H1 (cell line): ENCODE measurements around the gene STK32A. TPM values are rescaled to one million over a fixed set of nuclear protein-coding genes. Genes with fewer than 3 reads are reported as not detected.

Source experiments
- CTCF ChIA-PET: fragments of 300-600 bp; sonication (Branson Sonifier 250); formaldehyde crosslinking; loops from one replicate; lab custom pipeline; 2021; ENCODE audit not compliant: partially characterized antibody; lab: Charles Lee
- POLR2A ChIA-PET: fragments of 300-600 bp; sonication (Branson Sonifier 250); formaldehyde crosslinking; loops from one replicate; lab custom pipeline; 2021; ENCODE audit warnings: inconsistent platforms; ENCODE audit not compliant: partially characterized antibody; lab: Charles Lee
- DNase-seq, 2 experiments: peaks; one replicate each; pipeline versions ENCODE4 v3.0.0 to v3.0.0-alpha.2; 2010 to 2022; ENCODE audit warnings: low spot score in 2 of 2, low read depth in 1 of 2, mixed read lengths in 1 of 2
- FAIRE-seq: peaks from 2 replicates; lab custom pipeline; 2011; peaks lifted over from hg19 to GRCh38; lab: Jason Lieb, UNC
- H2AFZ ChIP-seq: 2 replicates; pipeline ENCODE4 v1.8.1; 2012; ENCODE audit warnings: low read length, inconsistent platforms
- H2AK5ac ChIP-seq: 2 replicates; pipeline ENCODE4 v1.6.1; 2013; ENCODE audit warnings: low read depth, low read length
- H2BK120ac ChIP-seq: replicated peaks from 2 replicates; pipeline ENCODE3; 2013; ENCODE audit warnings: low read depth, low read length, inconsistent platforms
- H2BK12ac ChIP-seq: 2 replicates; pipeline ENCODE4 v1.6.1; 2013; ENCODE audit warnings: low read depth, low read length
- H2BK15ac ChIP-seq: 2 replicates; pipeline ENCODE4 v1.6.1; 2013; ENCODE audit warnings: low read length
- H2BK20ac ChIP-seq: 2 replicates; pipeline ENCODE4 v1.6.1; 2013; ENCODE audit warnings: low read length
- H2BK5ac ChIP-seq: 2 replicates; pipeline ENCODE4 v1.6.1; 2013; ENCODE audit warnings: low read depth, low read length
- H3K14ac ChIP-seq: 2 replicates; pipeline ENCODE4 v1.6.1; 2013; ENCODE audit warnings: inconsistent platforms; ENCODE audit not compliant: insufficient read length
- H3K18ac ChIP-seq: 2 replicates; pipeline ENCODE4 v1.6.1; 2013; ENCODE audit warnings: low read length; ENCODE audit errors: extremely low read depth
- H3K23ac ChIP-seq: 2 replicates; pipeline ENCODE4 v1.6.1; 2013; ENCODE audit warnings: inconsistent platforms; ENCODE audit not compliant: insufficient read length
- H3K23me2 ChIP-seq: 2 replicates; pipeline ENCODE4 v1.6.1; 2013; ENCODE audit warnings: low read depth, low read length
- H3K27ac ChIP-seq: 2 replicates; pipeline ENCODE4 v1.6.1; 2011; ENCODE audit warnings: low read depth, low read length, inconsistent platforms
- H3K27me3 ChIP-seq, 4 experiments: replicated peaks in 1 of 4; 1 replicate in 1 of 4; 2 replicates in 3 of 4; pipeline versions ENCODE4 v1.6.1 to v1.8.1; 2011 to 2013; ENCODE audit warnings: low read length in 3 of 4, mild to moderate bottlenecking in 3 of 4, inconsistent platforms in 2 of 4, mixed read lengths in 2 of 4, moderate library complexity in 1 of 4; ENCODE audit not compliant: control insufficient read depth in 3 of 4, insufficient read depth in 3 of 4; ENCODE audit errors: extremely low read depth in 1 of 4
- H3K36me3 ChIP-seq, 4 experiments: 2 replicates each; pipeline versions ENCODE4 v1.6.1 to v1.8.1; 2011 to 2013; ENCODE audit warnings: mild to moderate bottlenecking in 4 of 4, low read length in 3 of 4, moderate library complexity in 2 of 4, control low read depth in 1 of 4, inconsistent platforms in 1 of 4; ENCODE audit not compliant: insufficient read depth in 4 of 4, control insufficient read depth in 2 of 4
- H3K4ac ChIP-seq: replicated peaks from 2 replicates; pipeline ENCODE3; 2013; ENCODE audit warnings: low read length, low read depth, mixed read lengths, inconsistent platforms; ENCODE audit not compliant: insufficient read length
- H3K4me1 ChIP-seq, 4 experiments: replicated peaks in 1 of 4; 1 replicate in 1 of 4; 2 replicates in 3 of 4; pipeline versions ENCODE4 v1.6.1 to v1.8.1; 2011 to 2013; ENCODE audit warnings: low read length in 3 of 4, inconsistent platforms in 2 of 4, mixed read lengths in 1 of 4; ENCODE audit not compliant: insufficient read depth in 4 of 4, control insufficient read depth in 3 of 4
- H3K4me2 ChIP-seq, 2 experiments: 2 replicates each; pipeline versions ENCODE4 v1.6.1 to v1.8.1; 2011 to 2013; ENCODE audit warnings: low read depth in 2 of 2, low read length in 2 of 2, control low read depth in 1 of 2, inconsistent platforms in 1 of 2, mild to moderate bottlenecking in 1 of 2; ENCODE audit not compliant: insufficient read depth in 1 of 2
- H3K4me3 ChIP-seq, 4 experiments: fragments of 200-600, 300-600 bp in 1 of 4; sonication (generic), shearing (Covaris generic), sonication (Bioruptor Twin) in 1 of 4; 2 replicates each; pipeline versions ENCODE4 v1.5.1 to v1.8.1; 2011 to 2016; ENCODE audit warnings: low read length in 4 of 4, low read depth in 3 of 4, control low read depth in 2 of 4, inconsistent platforms in 2 of 4, mild to moderate bottlenecking in 2 of 4, mixed read lengths in 1 of 4, moderate library complexity in 1 of 4; ENCODE audit not compliant: insufficient read depth in 2 of 4; ENCODE audit errors: extremely low read depth in 1 of 4
- H3K56ac ChIP-seq: replicated peaks from 2 replicates; pipeline ENCODE3; 2013; ENCODE audit warnings: low read depth, mild to moderate bottlenecking, mixed read lengths, low read length, inconsistent platforms; ENCODE audit not compliant: insufficient read length
- H3K79me1 ChIP-seq: 2 replicates; pipeline ENCODE4 v1.6.1; 2013; ENCODE audit warnings: low read depth, low read length, control low read depth
- H3K79me2 ChIP-seq, 2 experiments: 2 replicates each; pipeline versions ENCODE4 v1.6.1 to v1.8.1; 2012 to 2013; ENCODE audit warnings: low read length in 2 of 2, mild to moderate bottlenecking in 2 of 2, inconsistent platforms in 1 of 2; ENCODE audit not compliant: insufficient read depth in 2 of 2, control insufficient read depth in 1 of 2
- H3K9ac ChIP-seq, 4 experiments: replicated peaks in 1 of 4; 1 replicate in 1 of 4; 2 replicates in 3 of 4; pipeline versions ENCODE4 v1.6.1 to v1.8.1; 2011 to 2013; ENCODE audit warnings: low read depth in 3 of 4, low read length in 3 of 4, control low read depth in 2 of 4, mild to moderate bottlenecking in 2 of 4, moderate library complexity in 2 of 4, inconsistent platforms in 1 of 4; ENCODE audit errors: extremely low read depth in 1 of 4
- H3K9me3 ChIP-seq, 2 experiments: 2 replicates each; pipeline versions ENCODE4 v1.6.1 to v1.8.1; 2012 to 2013; ENCODE audit warnings: mild to moderate bottlenecking in 2 of 2, moderate library complexity in 2 of 2, control low read depth in 1 of 2, inconsistent platforms in 1 of 2, low read depth in 1 of 2, low read length in 1 of 2, mixed read lengths in 1 of 2; ENCODE audit not compliant: insufficient read depth in 2 of 2
- H4K20me1 ChIP-seq, 2 experiments: replicated peaks in 1 of 2; 2 replicates each; pipeline versions ENCODE3 to v1.8.1; 2011 to 2013; ENCODE audit warnings: inconsistent platforms in 2 of 2, low read length in 2 of 2, mild to moderate bottlenecking in 1 of 2; ENCODE audit not compliant: insufficient read depth in 2 of 2, control insufficient read depth in 1 of 2
- H4K5ac ChIP-seq: 2 replicates; pipeline ENCODE4 v1.6.1; 2013; ENCODE audit warnings: low read length, low read depth, mixed read lengths, inconsistent platforms; ENCODE audit not compliant: insufficient read length
- H4K8ac ChIP-seq: 2 replicates; pipeline ENCODE4 v1.8.0; 2013; ENCODE audit warnings: mild to moderate bottlenecking, moderate library complexity, low read length, inconsistent platforms; ENCODE audit not compliant: insufficient read depth; ENCODE audit errors: extremely low read depth
- H4K91ac ChIP-seq: replicated peaks from 2 replicates; pipeline ENCODE3; 2013; ENCODE audit warnings: low read length, mixed read lengths, inconsistent platforms; ENCODE audit not compliant: insufficient read length
- CTBP2 ChIP-seq: IDR thresholded peaks from 2 replicates; pipeline ENCODE4 v1.7.0; 2011; ENCODE audit warnings: borderline replicate concordance, mild to moderate bottlenecking, moderate library complexity, mixed read lengths, low read length; ENCODE audit not compliant: insufficient read depth, insufficient read length
- HDAC6 ChIP-seq: IDR thresholded peaks from one replicate; pipeline ENCODE4 v1.7.1; 2012; ENCODE audit warnings: low read depth, mild to moderate bottlenecking, inconsistent platforms, low read length, moderate library complexity
- SIX5 ChIP-seq: IDR thresholded peaks from 2 replicates; pipeline ENCODE4 v1.6.1; 2011; ENCODE audit warnings: mild to moderate bottlenecking, low read depth, low read length
- TBP ChIP-seq: IDR thresholded peaks from 2 replicates; pipeline ENCODE4 v1.6.1; 2011; ENCODE audit warnings: low read depth, low read length, improper control_type of control experiment
- WGBS, 2 experiments: shearing (Covaris generic) in 1 of 2; methylation state at CpG; one replicate each; pipeline versions ENCODE4 v1.1.6 to v1.1.7; 2013 to 2015; ENCODE audit warnings: low lambda C conversion rate in 2 of 2, mixed read lengths in 2 of 2, inconsistent platforms in 1 of 2, low coverage in 1 of 2, missing lambda C conversion rate in 1 of 2; ENCODE audit not compliant: insufficient replicate concordance in 2 of 2, insufficient coverage in 1 of 2, insufficient read length in 1 of 2; ENCODE audit errors: extremely low coverage in 1 of 2, missing lambda C conversion rate in 1 of 2; 5-methylcytosine and 5-hydroxymethylcytosine counted together
- polyA plus RNA-seq, 7 experiments: library from polyadenylated mRNA; depleted of rRNA in 3 of 7; stranded (reverse) in 5 of 7; unstranded in 2 of 7; fragments of >200 nt in 5 of 7; fragments of 200-250 nt in 2 of 7; gene quantifications; 1 replicate in 5 of 7; 2 replicates in 1 of 7; 4 replicates in 1 of 7; pipeline versions ENCODE4 v1.2.1 to v1.2.3, GENCODE V29; 2011 to 2013; ENCODE audit warnings: missing spikeins in 2 of 7, mixed read lengths in 2 of 7
- total RNA-seq: library from RNA; stranded (reverse); fragmentation: NEBNext Ultra II Directional; extraction: Animal tissue kit (Norgen Biotek cat#: 25700); gene quantifications from 2 replicates; pipeline ENCODE4 v1.2.1, GENCODE V29; 2021

The STK32A gene
- total and polyA plus RNA-seq, 2 of the 8 experiments (the other 6 are each of a cell fraction or from before 2014, with no cell fraction given): 1.3 to 2.5 TPM

DNA sequence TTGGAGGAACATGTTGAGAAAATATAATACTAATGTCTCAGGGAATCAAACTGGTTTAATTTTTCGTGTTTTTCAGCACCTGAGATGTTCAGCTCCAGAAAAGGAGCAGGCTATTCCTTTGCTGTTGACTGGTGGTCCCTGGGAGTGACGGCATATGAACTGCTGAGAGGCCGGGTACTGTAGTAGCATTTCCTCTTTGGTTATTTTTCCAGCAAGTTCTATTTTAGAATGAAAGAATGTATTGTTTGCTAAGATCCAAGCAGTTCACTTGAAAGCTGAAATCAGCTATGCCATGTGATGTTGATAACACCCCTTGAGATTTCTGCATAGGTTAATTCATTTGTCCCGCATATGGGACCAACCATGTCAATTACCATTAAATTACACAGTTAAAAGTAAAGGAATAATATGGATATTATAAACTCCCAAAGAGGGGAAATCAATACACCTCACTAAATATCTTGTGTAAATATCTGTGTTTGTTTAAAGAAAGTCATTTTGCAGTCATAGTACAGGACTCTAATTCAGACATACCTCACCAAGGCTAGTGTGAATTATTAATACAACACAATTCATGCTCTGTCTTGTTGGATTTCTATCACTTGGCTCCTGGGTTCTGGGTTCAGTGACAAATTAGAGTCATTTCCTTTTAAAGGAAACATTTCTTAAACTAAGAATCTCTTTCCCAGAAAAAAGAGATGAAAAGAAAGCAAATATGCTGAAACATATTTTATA lies 126.8 kb downstream of the STK32A start:
- CTCF ChIA-PET: interaction anchor here (0.8 kb wide), 1 partner anchor 8 kb away, joined by 5 read pairs; no protein-coding TSS in a partner anchor

More for the DNA sequence above, 126.8 kb downstream of the STK32A start:
- H3K4me2 ChIP-seq: no peak overlapping the region
- H3K56ac ChIP-seq: no peak overlapping the region
- no peak overlapping the region for H2BK12ac ChIP-seq
- FAIRE-seq: no peak
- H3K18ac ChIP-seq: no peak overlapping the region
- no peaks in the 10 kb centered on the region for H3K36me3 ChIP-seq
- no peak overlapping the region for H3K14ac ChIP-seq
- no peak overlapping the region for H2BK15ac ChIP-seq
- H3K23me2 ChIP-seq: no peaks in the 10 kb centered on the region
- H3K27me3 ChIP-seq: no peaks in the 10 kb centered on the region
- no peak overlapping the region for H2AK5ac ChIP-seq
- no peak overlapping the region for H3K27ac ChIP-seq
- no peaks in the 10 kb centered on the region for H3K4me1 ChIP-seq
- no peak overlapping the region for H2AFZ ChIP-seq
- no peaks in the 10 kb centered on the region for H3K79me2 ChIP-seq
- no peaks in the 10 kb centered on the region for H4K20me1 ChIP-seq
- H3K9ac ChIP-seq: no peak overlapping the region
- H3K9me3 ChIP-seq: no peaks in the 10 kb centered on the region
- H2BK5ac ChIP-seq: no peak overlapping the region
- no peaks in the 10 kb centered on the region for H3K79me1 ChIP-seq
- no peak overlapping the region for H2BK120ac ChIP-seq
- no peak overlapping the region for H3K23ac ChIP-seq
- H3K4ac ChIP-seq: no peak overlapping the region
- H4K8ac ChIP-seq: no peak overlapping the region
- POLR2A ChIA-PET: no interaction called here
- H2BK20ac ChIP-seq: no peak overlapping the region
- DNase-seq: no peak
- no peak overlapping the region for H3K4me3 ChIP-seq
- 92% methylated on average over 4 of the region's 4 CpGs; no CpG with 5 or more reads in 1 of the 2 experiments for WGBS, 2 experiments
- no peak overlapping the region for H4K91ac ChIP-seq
- H4K5ac ChIP-seq: no peak overlapping the region
- TF ChIP-seq TBP: no peak
- no peak for TF ChIP-seq SIX5
- no peak for TF ChIP-seq HDAC6
- no peak for TF ChIP-seq CTBP2
- TF ChIP-seq, all 59 proteins: peak for 0
